Vagina (tissue), 2 donors: ENCODE measurements around the gene CREBBP. TPM values are rescaled to one million over a fixed set of nuclear protein-coding genes. Genes with fewer than 3 reads are reported as not detected.

Experiments used
- DNase-seq, 2 donors: peaks; one replicate each; pipeline ENCODE4 v3.0.0-alpha.2; 2017; ENCODE audit errors: extremely low spot score in 2 of 2
- H3K27ac ChIP-seq: fragments of 200-600 bp; sonication (generic); one replicate; pipeline ENCODE4 v1.5.1; 2019
- H3K27me3 ChIP-seq: fragments of 200-600 bp; sonication (generic); one replicate; pipeline ENCODE4 v1.5.1; 2019
- H3K36me3 ChIP-seq, 2 donors: fragments of 200-600 bp; sonication (generic); one replicate each; pipeline ENCODE4 v1.5.1; 2017 to 2019
- H3K4me1 ChIP-seq: fragments of 200-600 bp; sonication (generic); one replicate; pipeline ENCODE4 v1.5.1; 2019
- H3K4me3 ChIP-seq, 2 donors: fragments of 200-600 bp; sonication (generic); 1 replicate in 1 of 2; 2 replicates in 1 of 2; pipeline ENCODE4 v1.5.1; 2016 to 2019
- H3K9me3 ChIP-seq: fragments of 200-600 bp; sonication (generic); one replicate; pipeline ENCODE4 v1.5.1; 2019
- POLR2A ChIP-seq, 2 donors: fragments of 450-650 bp; IDR thresholded peaks; one replicate each; pipeline ENCODE4 v1.6.1; 2017; ENCODE audit warnings: antibody characterized with exemption in 2 of 2, mild to moderate bottlenecking in 2 of 2, moderate library complexity in 2 of 2
- POLR2AphosphoS5 ChIP-seq, 2 donors: sonication (generic); formaldehyde crosslinking; IDR thresholded peaks; one replicate each; pipeline ENCODE4 v1.9.0; 2017; ENCODE audit warnings: antibody characterized with exemption in 2 of 2, mild to moderate bottlenecking in 2 of 2, low read depth in 1 of 2; ENCODE audit not compliant: insufficient read depth in 1 of 2
- intact Hi-C: fragments of 100-400 bp; cut with DNase I; formaldehyde crosslinking; loops from one replicate; pipeline ENCODE4 v1.15.1; 2023
- total RNA-seq: library from RNA; depleted of rRNA; stranded (reverse); fragments of >200 nt; gene quantifications from one replicate; pipeline ENCODE4 v1.2.3, GENCODE V29; 2016
- TF ChIP-seq, protein P1 (sequence below), 3 experiments: fragments of 450-650 bp in 2 of 3; fragments of 200-600 bp in 1 of 3; sonication (generic) in 1 of 3; IDR thresholded peaks; one replicate each; pipeline ENCODE4 v1.5.1; 2017 to 2019; ENCODE audit warnings: antibody characterized with exemption in 3 of 3, mild to moderate bottlenecking in 2 of 3, moderate library complexity in 2 of 3

CREBBP gene
- total RNA-seq, 1 donor from 2014 or later = 102 TPM

DNA sequence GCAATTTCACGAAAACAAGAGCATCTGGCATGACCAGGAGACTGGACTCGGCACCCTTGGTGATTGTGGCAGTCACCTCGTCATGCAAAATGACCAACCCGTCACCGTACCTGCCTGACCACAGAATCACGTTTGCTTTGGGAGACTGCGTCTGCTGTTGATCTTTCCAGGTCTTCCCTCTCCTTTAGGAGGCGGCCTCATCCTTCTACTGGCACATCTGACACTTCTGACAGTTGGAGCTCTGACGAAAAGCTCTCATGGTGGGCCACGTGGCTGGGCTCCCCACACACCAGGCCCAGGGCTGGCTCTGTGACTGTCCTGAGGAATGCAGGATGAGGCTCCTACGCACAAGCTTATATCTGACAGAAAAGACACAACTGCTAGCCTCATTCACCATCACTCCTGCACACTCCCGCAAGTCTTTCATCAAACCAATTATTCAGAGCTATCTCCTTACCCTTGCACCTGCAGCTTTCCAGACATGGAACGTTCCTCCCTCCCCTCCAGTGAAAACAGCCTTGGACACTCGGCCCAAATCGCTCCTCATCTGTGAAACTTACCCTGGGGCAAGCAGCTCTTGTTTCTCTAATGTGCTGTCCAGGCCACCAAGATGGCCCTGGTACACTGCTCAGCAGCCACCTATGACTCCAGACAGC lies 166.8 kb downstream of the CREBBP start:
- no peak for TF ChIP-seq POLR2AphosphoS5 (IDR thresholded peaks at IDR 0.05; ENCODE audit: insufficient read depth in 1 of 2, low read depth in 1 of 2)
- TF ChIP-seq, protein P1, sequence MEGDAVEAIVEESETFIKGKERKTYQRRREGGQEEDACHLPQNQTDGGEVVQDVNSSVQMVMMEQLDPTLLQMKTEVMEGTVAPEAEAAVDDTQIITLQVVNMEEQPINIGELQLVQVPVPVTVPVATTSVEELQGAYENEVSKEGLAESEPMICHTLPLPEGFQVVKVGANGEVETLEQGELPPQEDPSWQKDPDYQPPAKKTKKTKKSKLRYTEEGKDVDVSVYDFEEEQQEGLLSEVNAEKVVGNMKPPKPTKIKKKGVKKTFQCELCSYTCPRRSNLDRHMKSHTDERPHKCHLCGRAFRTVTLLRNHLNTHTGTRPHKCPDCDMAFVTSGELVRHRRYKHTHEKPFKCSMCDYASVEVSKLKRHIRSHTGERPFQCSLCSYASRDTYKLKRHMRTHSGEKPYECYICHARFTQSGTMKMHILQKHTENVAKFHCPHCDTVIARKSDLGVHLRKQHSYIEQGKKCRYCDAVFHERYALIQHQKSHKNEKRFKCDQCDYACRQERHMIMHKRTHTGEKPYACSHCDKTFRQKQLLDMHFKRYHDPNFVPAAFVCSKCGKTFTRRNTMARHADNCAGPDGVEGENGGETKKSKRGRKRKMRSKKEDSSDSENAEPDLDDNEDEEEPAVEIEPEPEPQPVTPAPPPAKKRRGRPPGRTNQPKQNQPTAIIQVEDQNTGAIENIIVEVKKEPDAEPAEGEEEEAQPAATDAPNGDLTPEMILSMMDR (IDR thresholded peaks at IDR 0.05) = no peak
- no peak for TF ChIP-seq POLR2A (IDR thresholded peaks at IDR 0.05)
- Histone ChIP-seq H3K36me3 (no peaks in the 10 kb centered on the region), H3K4me3 (no peak overlapping the region), H3K4me1 (peaks cover 27% of the 10 kb centered on the region), H3K27me3 (no peaks in the 10 kb centered on the region), H3K9me3 (no peaks in the 10 kb centered on the region), H3K27ac (no peak overlapping the region)
- intact Hi-C loops = no loop called here
- no peak for DNase-seq

DNA sequence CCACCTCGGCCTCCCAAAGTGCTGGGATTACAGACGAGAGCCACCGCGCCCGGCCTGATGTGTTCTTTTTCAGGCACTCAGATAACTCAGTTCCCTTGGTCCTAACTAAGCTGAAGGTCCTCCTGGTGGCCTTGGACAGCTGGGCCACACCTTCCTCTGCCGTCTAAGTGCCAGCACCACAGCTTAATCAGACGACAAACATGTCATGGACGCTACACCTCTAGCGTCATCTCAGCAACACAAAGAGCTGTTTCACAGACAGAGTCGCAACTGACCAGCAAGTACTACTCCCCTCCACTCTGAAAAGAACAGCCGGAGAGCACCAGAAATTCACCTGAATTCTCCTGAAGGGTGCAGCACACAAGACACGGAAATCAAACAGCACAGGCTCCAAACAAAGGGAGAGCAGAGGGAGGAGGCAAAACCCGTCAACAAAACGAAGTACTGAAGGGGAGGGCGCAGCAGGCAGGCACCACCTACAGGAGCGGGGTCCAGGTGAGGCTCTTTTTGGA lies 167.6 kb downstream of the CREBBP start:
- no peaks in the 10 kb centered on the region for H3K27me3 ChIP-seq

DNA sequence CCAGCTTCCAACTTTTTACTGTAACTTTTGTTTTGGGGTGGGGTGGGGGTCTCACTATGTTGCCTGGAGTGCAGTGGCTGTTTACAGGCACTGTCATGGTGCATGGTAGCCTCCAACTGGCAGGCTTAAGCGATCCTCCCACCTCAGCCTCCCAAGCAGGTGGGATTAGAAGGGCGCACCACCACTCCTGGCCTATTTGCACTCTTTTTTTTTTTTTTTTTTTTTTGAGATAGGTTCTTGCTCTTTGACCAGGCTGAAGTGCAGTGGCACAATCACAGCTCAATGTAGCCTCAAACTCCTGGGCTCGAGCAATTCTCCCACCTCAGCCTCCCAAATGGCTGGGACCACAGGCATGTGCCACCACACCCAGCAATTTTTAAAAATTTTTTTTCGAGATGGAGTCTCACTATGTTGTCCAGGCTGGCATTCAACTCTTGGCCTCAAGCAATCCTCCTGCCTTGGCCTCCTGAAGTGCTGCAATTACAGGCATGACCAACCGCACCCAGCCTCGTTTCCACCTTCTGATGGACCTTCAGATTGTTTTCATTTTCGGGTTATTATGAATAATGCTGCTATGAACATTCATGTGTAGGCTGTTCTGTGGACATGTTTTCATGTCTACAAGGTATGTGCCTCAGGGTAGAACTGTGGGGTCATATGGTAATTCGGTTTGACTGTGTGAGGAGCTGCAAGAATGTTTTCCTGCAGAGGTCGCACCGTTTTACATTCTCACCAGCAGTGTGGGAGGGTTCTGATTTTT lies 174.1 kb downstream of the CREBBP start:
- Histone ChIP-seq H3K4me1 (no peaks in the 10 kb centered on the region), H3K36me3 (no peaks in the 10 kb centered on the region), H3K9me3 (no peaks in the 10 kb centered on the region), H3K27me3 (no peaks in the 10 kb centered on the region), H3K4me3 (no peak overlapping the region), H3K27ac (no peak overlapping the region)
- intact Hi-C loops = no loop called here
- DNase-seq = no peak
- no peak for TF ChIP-seq POLR2A (IDR thresholded peaks at IDR 0.05)
- no peak for TF ChIP-seq POLR2AphosphoS5 (IDR thresholded peaks at IDR 0.05; ENCODE audit: insufficient read depth in 1 of 2, low read depth in 1 of 2)
- TF ChIP-seq, protein P1 (IDR thresholded peaks at IDR 0.05) = no peak

More for the DNA sequence above, 167.6 kb downstream of the CREBBP start:
- Histone ChIP-seq H3K9me3 (no peaks in the 10 kb centered on the region), H3K4me3 (no peak overlapping the region), H3K4me1 (peaks cover 22% of the 10 kb centered on the region), H3K27ac (no peak overlapping the region), H3K36me3 (no peaks in the 10 kb centered on the region)
- DNase-seq = no peak
- no peak for TF ChIP-seq POLR2A (IDR thresholded peaks at IDR 0.05)
- TF ChIP-seq, protein P1 (IDR thresholded peaks at IDR 0.05) = no peak
- TF ChIP-seq POLR2AphosphoS5 (IDR thresholded peaks at IDR 0.05; ENCODE audit: insufficient read depth in 1 of 2, low read depth in 1 of 2) = no peak
- intact Hi-C loops = no loop called here

DNA sequence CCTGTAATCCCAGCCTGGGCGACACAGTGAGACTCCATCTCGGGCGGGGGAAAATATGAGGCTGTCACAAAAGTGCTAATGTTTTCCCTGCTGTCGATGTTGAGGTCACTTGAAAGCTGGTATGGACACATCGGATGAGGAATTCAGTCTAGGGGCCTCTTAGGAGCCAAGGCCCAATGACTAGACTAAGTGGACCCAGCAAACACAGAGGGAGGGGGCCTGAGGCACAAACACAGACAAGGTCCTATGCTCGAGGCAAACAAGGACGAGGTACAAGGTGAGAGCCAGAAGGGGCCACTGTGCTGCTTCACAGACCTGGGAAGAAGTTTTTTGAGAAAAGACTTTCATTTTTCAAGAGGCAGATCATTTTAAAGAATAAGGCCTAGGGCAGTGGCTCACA lies 178.4 kb downstream of the CREBBP start:
- TF ChIP-seq POLR2AphosphoS5 (IDR thresholded peaks at IDR 0.05; ENCODE audit: insufficient read depth in 1 of 2, low read depth in 1 of 2) = no peak
- TF ChIP-seq, protein P1 (IDR thresholded peaks at IDR 0.05) = no peak
- Histone ChIP-seq H3K27ac (no peak overlapping the region), H3K9me3 (no peaks in the 10 kb centered on the region), H3K4me3 (no peak overlapping the region), H3K27me3 (no peaks in the 10 kb centered on the region), H3K36me3 (no peaks in the 10 kb centered on the region), H3K4me1 (no peaks in the 10 kb centered on the region)
- DNase-seq = no peak
- intact Hi-C loops = loop anchor here (1.0 kb wide), 1 partner anchor 21 kb away; no protein-coding TSS in a partner anchor

DNA sequence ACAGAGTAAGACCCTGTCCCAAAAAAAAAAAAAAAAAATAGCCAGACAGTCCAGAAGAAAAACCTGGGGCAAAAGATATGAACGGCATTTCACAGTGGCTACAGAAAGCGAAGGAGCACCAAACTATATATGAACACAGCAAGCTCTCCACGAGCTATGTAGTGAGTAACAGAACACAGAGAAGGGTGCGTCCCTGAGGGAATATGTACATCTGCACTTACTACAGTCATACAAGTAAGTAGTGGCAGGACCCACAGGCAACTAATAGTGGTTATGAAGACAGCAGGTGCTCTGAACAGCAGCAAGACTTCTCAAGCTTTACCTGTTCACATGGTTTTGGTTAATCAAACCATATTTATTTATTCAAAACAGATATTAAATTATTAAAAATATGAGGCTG lies 179.0 kb downstream of the CREBBP start:
- Histone ChIP-seq H3K27ac (no peak overlapping the region), H3K9me3 (no peaks in the 10 kb centered on the region), H3K4me3 (no peak overlapping the region), H3K36me3 (no peaks in the 10 kb centered on the region), H3K4me1 (no peaks in the 10 kb centered on the region), H3K27me3 (no peaks in the 10 kb centered on the region)
- no peak for TF ChIP-seq POLR2A (IDR thresholded peaks at IDR 0.05)
- TF ChIP-seq POLR2AphosphoS5 (IDR thresholded peaks at IDR 0.05; ENCODE audit: insufficient read depth in 1 of 2, low read depth in 1 of 2) = no peak
- TF ChIP-seq, protein P1 (IDR thresholded peaks at IDR 0.05) = no peak
- DNase-seq = no peak
- intact Hi-C loops = no loop called here
